ENCODE results near the gene MALT1.
"Not testable (repeated sequence)": the region's sequence is repeated elsewhere in the genome, so short reads cannot be mapped to it uniquely, and the experiment has no call there.

The MALT1 gene

GRCh38 chr18:58754544-58755068, 83.3 kb downstream of the MALT1 start:
- H3K27ac Mint-ChIP-seq = no peak overlapping the region
- TF ChIP-seq, protein P1, sequence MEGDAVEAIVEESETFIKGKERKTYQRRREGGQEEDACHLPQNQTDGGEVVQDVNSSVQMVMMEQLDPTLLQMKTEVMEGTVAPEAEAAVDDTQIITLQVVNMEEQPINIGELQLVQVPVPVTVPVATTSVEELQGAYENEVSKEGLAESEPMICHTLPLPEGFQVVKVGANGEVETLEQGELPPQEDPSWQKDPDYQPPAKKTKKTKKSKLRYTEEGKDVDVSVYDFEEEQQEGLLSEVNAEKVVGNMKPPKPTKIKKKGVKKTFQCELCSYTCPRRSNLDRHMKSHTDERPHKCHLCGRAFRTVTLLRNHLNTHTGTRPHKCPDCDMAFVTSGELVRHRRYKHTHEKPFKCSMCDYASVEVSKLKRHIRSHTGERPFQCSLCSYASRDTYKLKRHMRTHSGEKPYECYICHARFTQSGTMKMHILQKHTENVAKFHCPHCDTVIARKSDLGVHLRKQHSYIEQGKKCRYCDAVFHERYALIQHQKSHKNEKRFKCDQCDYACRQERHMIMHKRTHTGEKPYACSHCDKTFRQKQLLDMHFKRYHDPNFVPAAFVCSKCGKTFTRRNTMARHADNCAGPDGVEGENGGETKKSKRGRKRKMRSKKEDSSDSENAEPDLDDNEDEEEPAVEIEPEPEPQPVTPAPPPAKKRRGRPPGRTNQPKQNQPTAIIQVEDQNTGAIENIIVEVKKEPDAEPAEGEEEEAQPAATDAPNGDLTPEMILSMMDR (IDR thresholded peaks at IDR 0.05; ENCODE audit: unreplicated experiment in 3 of 3) = no peak
- no peaks in the 10 kb centered on the region for H3K4me1 Mint-ChIP-seq
- peaks cover 6% of the 10 kb centered on the region for H3K27me3 Mint-ChIP-seq (ENCODE audit: low read depth)
- H3K36me3 Mint-ChIP-seq (ENCODE audit: low read depth) = peaks cover 24% of the 10 kb centered on the region
- no peak overlapping the region for H3K4me3 Mint-ChIP-seq
- no peaks in the 10 kb centered on the region for H3K9me3 Mint-ChIP-seq

- Mint-ChIP-seq H3K9me3 (no peaks in the 10 kb centered on the region), H3K4me1 (no peaks in the 10 kb centered on the region), H3K27ac (no peak overlapping the region), H3K4me3 (no peak overlapping the region), H3K27me3 (ENCODE audit: low read depth) (peaks cover 10% of the 10 kb centered on the region), H3K36me3 (ENCODE audit: low read depth) (peaks cover 16% of the 10 kb centered on the region)
- TF ChIP-seq, protein P1 (IDR thresholded peaks at IDR 0.05; ENCODE audit: unreplicated experiment in 3 of 3) = no peak
Observed at GRCh38 chr18:58755304-58756010, 84.2 kb downstream of the MALT1 start.

DNA sequence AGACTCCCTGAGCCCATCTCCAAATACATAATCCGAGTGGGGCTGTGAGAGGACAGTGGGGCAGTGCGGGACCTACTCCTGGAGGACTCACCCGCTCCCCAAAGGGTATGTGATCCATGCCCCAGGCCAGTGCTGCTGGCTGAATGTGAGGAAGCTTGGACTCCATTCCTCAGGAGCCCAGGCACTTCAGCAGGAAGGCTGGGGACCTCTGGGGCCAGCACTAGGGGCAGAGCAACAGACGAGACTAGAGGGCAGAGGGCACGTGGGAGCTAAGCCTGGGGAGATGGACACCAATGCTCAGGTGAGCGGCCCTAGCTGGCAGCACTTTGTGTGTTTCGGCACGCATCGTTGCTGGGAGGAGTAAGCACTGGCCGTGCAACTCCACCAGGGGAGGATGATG, 84.9 kb downstream of the MALT1 start:
- H3K4me1 Mint-ChIP-seq = no peaks in the 10 kb centered on the region
- TF ChIP-seq, protein P1 (IDR thresholded peaks at IDR 0.05; ENCODE audit: unreplicated experiment in 3 of 3) = no peak
- no peak overlapping the region for H3K4me3 Mint-ChIP-seq
- H3K36me3 Mint-ChIP-seq (ENCODE audit: low read depth) = peaks cover 11% of the 10 kb centered on the region
- H3K27me3 Mint-ChIP-seq (ENCODE audit: low read depth) = peaks cover 10% of the 10 kb centered on the region
- H3K9me3 Mint-ChIP-seq = no peaks in the 10 kb centered on the region
- no peak overlapping the region for H3K27ac Mint-ChIP-seq

DNA sequence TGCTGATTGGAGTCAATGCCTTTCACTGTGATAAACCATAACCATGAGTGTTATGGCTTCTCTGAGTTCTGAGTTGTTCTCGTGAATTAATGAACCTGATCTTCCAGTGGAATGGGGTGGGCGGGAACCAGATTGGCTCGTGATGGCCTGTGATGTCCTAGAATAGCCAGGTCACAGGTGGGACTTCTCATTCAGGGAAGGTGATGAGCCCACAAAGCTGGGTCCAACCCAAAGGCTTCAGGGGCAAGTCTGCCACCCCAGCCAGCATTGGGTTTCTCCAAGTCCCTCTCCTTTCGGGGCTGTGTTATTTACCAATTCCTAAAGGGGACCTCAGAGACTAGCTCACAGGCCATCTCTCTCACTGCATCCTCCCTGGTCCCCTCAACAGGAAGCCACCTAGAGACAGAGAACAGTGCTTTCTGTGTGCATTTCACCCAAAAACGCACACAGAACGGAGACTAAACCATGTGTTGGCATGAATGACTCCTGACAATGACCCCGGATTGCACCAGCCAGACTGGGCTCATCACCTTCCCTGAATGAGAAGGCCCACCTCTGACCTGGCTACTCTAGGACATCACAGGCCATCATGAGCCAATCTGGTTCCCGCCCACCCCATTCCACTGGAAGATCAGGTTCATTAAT, 85.5 kb downstream of the MALT1 start:
- H3K27ac Mint-ChIP-seq = no peak overlapping the region
- H3K27me3 Mint-ChIP-seq (ENCODE audit: low read depth) = peaks cover 10% of the 10 kb centered on the region
- peaks cover 6% of the 10 kb centered on the region for H3K36me3 Mint-ChIP-seq (ENCODE audit: low read depth)
- no peaks in the 10 kb centered on the region for H3K4me1 Mint-ChIP-seq
- H3K4me3 Mint-ChIP-seq = no peak overlapping the region
- TF ChIP-seq, protein P1 (IDR thresholded peaks at IDR 0.05; ENCODE audit: unreplicated experiment in 3 of 3) = no peak
- H3K9me3 Mint-ChIP-seq = no peaks in the 10 kb centered on the region

DNA sequence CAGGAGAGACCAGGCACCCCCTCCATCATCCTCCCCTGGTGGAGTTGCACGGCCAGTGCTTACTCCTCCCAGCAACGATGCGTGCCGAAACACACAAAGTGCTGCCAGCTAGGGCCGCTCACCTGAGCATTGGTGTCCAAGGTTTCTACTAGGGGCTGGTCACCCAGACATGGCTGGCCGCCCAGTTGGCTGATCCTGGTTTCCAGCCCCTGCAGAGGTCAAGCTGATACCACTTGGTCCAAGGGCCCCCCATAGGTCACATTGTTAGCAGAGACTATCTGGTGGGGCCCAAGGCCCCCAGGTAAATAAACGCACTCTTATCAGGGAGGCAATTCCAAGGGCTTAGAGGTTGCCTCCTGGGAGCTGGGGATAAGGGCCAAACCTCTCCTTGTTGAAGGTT, 86.1 kb downstream of the MALT1 start:
- H3K9me3 Mint-ChIP-seq = not testable (repeated sequence)

DNA sequence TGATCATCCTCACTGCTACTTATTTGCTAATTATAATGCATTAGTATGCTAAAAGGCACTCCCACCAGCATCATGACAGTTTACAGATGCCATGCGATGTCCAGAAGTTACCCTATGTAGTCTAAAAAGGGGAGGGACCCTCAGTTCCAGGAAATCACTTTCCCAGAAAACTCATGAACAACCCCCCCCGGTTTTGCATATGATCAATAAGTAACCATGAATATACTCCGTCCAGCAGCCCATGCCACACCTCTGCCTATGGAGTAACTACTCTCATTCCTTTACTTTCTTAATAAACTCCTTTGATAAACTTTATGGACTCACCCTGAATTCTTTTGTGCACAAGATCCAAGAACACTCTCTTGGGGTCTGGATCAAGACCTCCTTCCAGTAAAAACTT, 86.8 kb downstream of the MALT1 start:
- TF ChIP-seq, protein P1 (IDR thresholded peaks at IDR 0.05; ENCODE audit: unreplicated experiment in 3 of 3) = no peak
- no peak overlapping the region for H3K27ac Mint-ChIP-seq
- peaks cover 10% of the 10 kb centered on the region for H3K27me3 Mint-ChIP-seq (ENCODE audit: low read depth)
- H3K9me3 Mint-ChIP-seq = no peaks in the 10 kb centered on the region
- no peaks in the 10 kb centered on the region for H3K36me3 Mint-ChIP-seq (ENCODE audit: low read depth)
- H3K4me1 Mint-ChIP-seq = peaks cover 2% of the 10 kb centered on the region
- no peak overlapping the region for H3K4me3 Mint-ChIP-seq

More for the DNA sequence above, 86.1 kb downstream of the MALT1 start:
- not testable (repeated sequence) for H3K4me3 Mint-ChIP-seq; H3K4me1 Mint-ChIP-seq; H3K27ac Mint-ChIP-seq; H3K36me3 Mint-ChIP-seq (ENCODE audit: low read depth)
- peaks cover 10% of the 10 kb centered on the region for H3K27me3 Mint-ChIP-seq (ENCODE audit: low read depth)
